Right lobe of liver (tissue), 6 donors: Measurements from ENCODE around the gene COL4A4. TPM values are rescaled to one million over a fixed set of nuclear protein-coding genes. Genes with fewer than 3 reads are reported as not detected.

Source experiments
- ATAC-seq, 4 donors: fragments of 200-7000 bp; cut with Tn5 transposase; one replicate each; pipeline ENCODE4 v1.9.1; 2020; ENCODE audit warnings: mild to moderate bottlenecking in 4 of 4, moderate library complexity in 4 of 4
- DNase-seq, 3 donors: peaks; one replicate each; pipeline ENCODE4 v3.0.0-alpha.2; 2020
- H3K27ac ChIP-seq, 3 donors: fragments of 200-600 bp; one replicate each; pipeline ENCODE4 v1.8.0; 2022
- H3K27me3 ChIP-seq, 2 donors: fragments of 200-600 bp; one replicate each; pipeline ENCODE4 v1.8.0; 2022
- H3K36me3 ChIP-seq, 4 donors: fragments of 200-600 bp; sonication (generic) in 1 of 4; one replicate each; pipeline versions ENCODE4 v1.5.1 to v1.8.0; 2017 to 2022; ENCODE audit warnings: control low read depth in 1 of 4
- H3K4me1 ChIP-seq, 4 donors: fragments of 200-600 bp; sonication (generic) in 1 of 4; one replicate each; pipeline versions ENCODE4 v1.5.1 to v1.8.0; 2017 to 2022; ENCODE audit warnings: control low read depth in 1 of 4
- H3K4me3 ChIP-seq, 3 donors: fragments of 200-600 bp; one replicate each; pipeline ENCODE4 v1.8.0; 2022
- H3K9me3 ChIP-seq, 4 donors: fragments of 200-600 bp; sonication (generic) in 1 of 4; one replicate each; pipeline versions ENCODE4 v1.5.1 to v1.8.0; 2017 to 2022; ENCODE audit warnings: control low read depth in 1 of 4
- POLR2A ChIP-seq: fragments of 450-650 bp; IDR thresholded peaks from one replicate; pipeline ENCODE4 v1.6.1; 2017; ENCODE audit warnings: antibody characterized with exemption, mild to moderate bottlenecking
- WGBS: methylation state at CpG from one replicate; pipeline ENCODE4 v1.1.6; 2018; ENCODE audit warnings: low coverage, low lambda C conversion rate; ENCODE audit not compliant: insufficient coverage; ENCODE audit errors: missing lambda C conversion rate; 5-methylcytosine and 5-hydroxymethylcytosine counted together
- intact Hi-C, 2 donors: fragments of 100-400 bp; cut with DNase I; formaldehyde crosslinking; loops; one replicate each; pipeline versions ENCODE4 v1.11.2 to v1.14.1; 2022
- total RNA-seq, 6 experiments: library from RNA; depleted of rRNA in 2 of 6; stranded (reverse); fragments of >200 nt in 2 of 6; fragmentation: NEBNext Ultra II Directional in 3 of 6; extraction: Animal tissue kit (Norgen Biotek cat#: 25700) in 3 of 6; gene quantifications; one replicate each; pipeline versions ENCODE4 v1.1.0 to v1.2.4, GENCODE V29; 2016 to 2023
- TF ChIP-seq, protein P1 (sequence below), 4 donors: fragments of 200-600 bp in 3 of 4; fragments of 450-650 bp in 1 of 4; IDR thresholded peaks; one replicate each; pipeline versions ENCODE4 v1.5.1 to v1.8.0; 2016 to 2022; ENCODE audit warnings: antibody characterized with exemption in 4 of 4, mild to moderate bottlenecking in 2 of 4
- donor health status: DM: no; HTN: yes; CAD: no.
- donor health status: DM: no; HTN: no; CAD: no.
- donor health status: DM: no; HTN: no; CAD: no.
- donor health status: DM: no; HTN: yes; CAD: no.
- donor health status: DM: no; HTN: yes; CAD: no.

The COL4A4 gene
- total RNA-seq, 6 experiments from 2014 or later: 0.86 to 2.4 (median 1.8) TPM

DNA sequence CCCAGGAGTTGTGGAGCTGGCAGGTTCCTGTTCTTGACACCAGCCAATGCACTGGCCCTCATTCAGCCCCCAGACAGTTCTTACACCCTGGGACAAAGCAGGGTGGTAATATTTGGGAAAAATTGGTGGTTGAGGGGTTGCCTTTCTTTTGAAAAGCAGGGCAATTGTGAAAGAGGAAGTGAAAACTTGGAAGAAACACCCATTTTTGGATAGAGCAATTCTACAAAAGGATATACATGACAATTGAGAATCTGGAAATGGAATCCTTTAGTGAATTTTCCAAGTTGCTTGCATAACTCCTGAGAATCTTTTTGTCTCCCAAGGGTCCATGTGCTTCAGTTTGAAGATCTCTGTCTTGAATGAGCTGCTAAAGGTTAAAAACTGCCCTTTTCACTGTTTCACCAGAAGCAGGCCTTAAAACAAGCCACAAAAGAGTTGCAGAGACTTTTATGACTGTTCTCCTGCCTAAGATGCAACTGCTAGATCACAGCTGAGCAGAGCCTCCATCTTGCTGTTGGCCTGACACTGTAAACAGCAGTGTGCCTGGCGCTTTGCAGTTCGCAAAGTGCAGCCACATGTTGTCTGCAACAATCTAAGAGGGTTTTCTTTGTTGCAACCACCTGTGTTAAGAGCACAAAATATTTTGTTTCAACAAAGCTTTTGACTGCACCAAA is 11.8 kb downstream of the COL4A4 start:
- no peaks in the 10 kb centered on the region for H3K27me3 ChIP-seq
- WGBS: 93% methylated on average over 2 of the region's 2 CpGs
- DNase-seq (no peak), ATAC-seq (no peak)
- no peaks in the 10 kb centered on the region for H3K36me3 ChIP-seq
- no peak for TF ChIP-seq POLR2A
- TF ChIP-seq, protein P1, sequence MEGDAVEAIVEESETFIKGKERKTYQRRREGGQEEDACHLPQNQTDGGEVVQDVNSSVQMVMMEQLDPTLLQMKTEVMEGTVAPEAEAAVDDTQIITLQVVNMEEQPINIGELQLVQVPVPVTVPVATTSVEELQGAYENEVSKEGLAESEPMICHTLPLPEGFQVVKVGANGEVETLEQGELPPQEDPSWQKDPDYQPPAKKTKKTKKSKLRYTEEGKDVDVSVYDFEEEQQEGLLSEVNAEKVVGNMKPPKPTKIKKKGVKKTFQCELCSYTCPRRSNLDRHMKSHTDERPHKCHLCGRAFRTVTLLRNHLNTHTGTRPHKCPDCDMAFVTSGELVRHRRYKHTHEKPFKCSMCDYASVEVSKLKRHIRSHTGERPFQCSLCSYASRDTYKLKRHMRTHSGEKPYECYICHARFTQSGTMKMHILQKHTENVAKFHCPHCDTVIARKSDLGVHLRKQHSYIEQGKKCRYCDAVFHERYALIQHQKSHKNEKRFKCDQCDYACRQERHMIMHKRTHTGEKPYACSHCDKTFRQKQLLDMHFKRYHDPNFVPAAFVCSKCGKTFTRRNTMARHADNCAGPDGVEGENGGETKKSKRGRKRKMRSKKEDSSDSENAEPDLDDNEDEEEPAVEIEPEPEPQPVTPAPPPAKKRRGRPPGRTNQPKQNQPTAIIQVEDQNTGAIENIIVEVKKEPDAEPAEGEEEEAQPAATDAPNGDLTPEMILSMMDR (IDR thresholded peaks at IDR 0.05): no peak
- no peak overlapping the region for H3K4me3 ChIP-seq
- peaks cover 0 to 5% (median 0%) of the 10 kb centered on the region in 4 donors for H3K9me3 ChIP-seq
- no peaks in the 10 kb centered on the region for H3K4me1 ChIP-seq
- H3K27ac ChIP-seq: no peak overlapping the region
- intact Hi-C loops: no loop called here

DNA sequence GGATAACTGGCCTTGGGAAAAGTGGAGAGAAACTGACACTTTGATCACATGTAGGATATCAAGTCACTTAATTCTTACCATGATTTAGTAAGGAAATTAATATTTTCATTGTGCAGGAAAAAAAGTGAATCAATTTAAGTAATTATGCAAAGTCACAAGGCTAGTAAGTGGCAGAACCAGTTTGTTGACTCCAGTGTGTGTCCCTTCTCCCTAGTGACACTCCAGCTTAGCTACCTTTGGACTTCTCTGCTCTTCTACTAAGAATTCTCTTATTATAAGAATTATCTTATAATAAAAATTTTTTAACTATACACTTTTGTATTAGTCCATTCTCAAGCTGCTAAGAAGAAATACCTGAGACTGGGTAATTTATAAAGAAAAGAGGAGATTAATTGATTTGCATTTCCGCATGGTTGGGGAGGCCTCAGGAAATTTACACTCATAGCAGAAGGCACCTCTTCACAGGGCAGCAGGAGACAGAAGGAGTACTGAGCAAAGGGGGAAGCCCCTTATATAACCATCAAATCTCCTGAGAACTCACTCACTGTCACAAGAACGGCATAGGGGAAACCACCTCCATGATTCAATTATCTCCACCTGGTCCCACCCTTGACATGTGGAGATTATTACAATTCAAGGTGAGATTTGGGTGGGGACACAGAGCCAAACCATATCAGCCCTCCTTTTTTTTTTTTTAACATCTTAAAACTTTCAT is 13.6 kb downstream of the COL4A4 start:
- DNase-seq (no peak), ATAC-seq (no peak)
- 100% methylated on average over 1 of the region's 2 CpGs for WGBS
- no peaks in the 10 kb centered on the region for H3K4me1 ChIP-seq
- H3K36me3 ChIP-seq: no peaks in the 10 kb centered on the region
- H3K4me3 ChIP-seq: no peak overlapping the region
- H3K9me3 ChIP-seq: peaks cover 0 to 5% (median 0%) of the 10 kb centered on the region in 4 donors
- no peak overlapping the region for H3K27ac ChIP-seq
- H3K27me3 ChIP-seq: no peaks in the 10 kb centered on the region
- intact Hi-C loops: no loop called here
- no peak for TF ChIP-seq POLR2A
- TF ChIP-seq, protein P1 (IDR thresholded peaks at IDR 0.05): no peak

DNA sequence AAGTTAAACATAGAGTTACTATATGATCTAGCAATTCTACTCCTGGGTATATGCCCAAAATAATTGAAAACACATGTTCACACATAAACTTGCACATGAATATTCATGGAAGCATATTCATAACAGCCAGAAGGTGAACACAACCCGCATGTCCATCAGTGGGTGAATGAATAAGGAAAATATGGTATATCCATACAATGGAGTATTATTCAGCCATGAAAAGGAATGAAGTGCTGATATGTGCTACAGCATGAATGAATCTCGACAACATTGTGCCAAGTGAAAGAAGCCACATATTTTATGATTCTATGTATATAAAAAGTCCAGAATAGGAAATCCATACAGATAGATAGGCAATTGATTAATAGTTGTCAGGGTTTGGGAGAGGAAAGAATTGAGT is 15.9 kb downstream of the COL4A4 start:
- Histone ChIP-seq H3K4me1 (no peaks in the 10 kb centered on the region), H3K27ac (no peak overlapping the region), H3K9me3 (peaks cover 0 to 5% (median 0%) of the 10 kb centered on the region in 4 donors), H3K27me3 (no peaks in the 10 kb centered on the region), H3K4me3 (no peak overlapping the region), H3K36me3 (no peaks in the 10 kb centered on the region)
- intact Hi-C loops: no loop called here
- ATAC-seq (no peak), DNase-seq (no peak)
- 50% methylated on average over 2 of the region's 2 CpGs for WGBS
- no peak for TF ChIP-seq POLR2A
- TF ChIP-seq, protein P1 (IDR thresholded peaks at IDR 0.05): no peak

DNA sequence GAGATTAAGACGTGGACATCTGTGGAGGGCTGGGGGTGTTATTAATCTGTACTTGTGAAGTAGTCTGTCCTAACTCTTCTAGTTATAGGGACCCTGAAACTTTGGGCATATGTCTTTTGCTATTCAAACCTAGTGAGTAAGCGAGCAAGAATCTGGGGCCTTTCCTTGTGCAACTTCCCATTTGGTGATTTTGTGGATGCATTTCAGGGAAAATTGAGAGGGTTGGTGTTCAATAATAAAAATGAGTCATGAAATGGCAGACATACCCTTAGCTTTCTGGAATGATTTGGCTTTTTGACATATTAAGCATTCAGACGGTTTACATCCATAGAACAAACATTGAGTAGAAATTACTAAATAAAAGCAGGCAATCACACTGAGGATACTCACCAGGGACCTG is 17.0 kb downstream of the COL4A4 start:
- TF ChIP-seq, protein P1 (IDR thresholded peaks at IDR 0.05): no peak
- Histone ChIP-seq H3K36me3 (no peaks in the 10 kb centered on the region), H3K27me3 (no peaks in the 10 kb centered on the region), H3K4me3 (no peak overlapping the region), H3K27ac (no peak overlapping the region), H3K4me1 (no peaks in the 10 kb centered on the region), H3K9me3 (peaks cover 0 to 5% (median 0%) of the 10 kb centered on the region in 4 donors)
- WGBS: 57% methylated on average over 3 of the region's 3 CpGs
- ATAC-seq: no peak
- no peak for DNase-seq
- intact Hi-C loops: no loop called here
